ENCODE measurements around the gene ZNF654. TPM values are rescaled to one million over a fixed set of nuclear protein-coding genes. Genes with fewer than 3 reads are reported as not detected.

ZNF654 gene
- polyA plus RNA-seq, 1 of the 3 experiments (the other 2 are of a cell fraction), result 1.6 TPM

DNA sequence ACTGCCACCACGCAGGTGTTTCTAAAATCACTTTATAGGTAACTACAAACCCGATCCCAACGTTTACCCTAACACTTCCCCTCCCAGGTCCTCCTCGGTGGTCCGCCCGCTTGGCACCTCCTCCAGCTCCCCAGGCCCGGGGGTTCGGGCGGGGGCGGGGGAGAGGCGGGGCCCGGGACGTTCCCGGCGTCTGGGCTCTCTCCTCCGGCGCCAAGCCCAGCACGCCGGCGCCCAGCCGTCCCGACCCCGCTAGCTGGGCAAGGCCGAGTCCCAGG, 812 bp upstream of the ZNF654 start:
- Histone ChIP-seq H3K79me2 (ENCODE audit: insufficient read depth) (peaks cover 78% of the 10 kb centered on the region), H3K4me1 (ENCODE audit: control insufficient read depth in 1 of 2, insufficient read depth in 2 of 2, low read depth in 1 of 2, low read length in 1 of 2) (peaks cover 7 to 16% of the 10 kb centered on the region in 2 experiments; a peak in 2 of 4 replicates), H3K36me3 (replicated peaks in 1 of 2; ENCODE audit: control insufficient read depth in 1 of 2, insufficient read depth in 2 of 2, low read length in 1 of 2) (peaks cover 28 to 42% of the 10 kb centered on the region in 2 experiments), H3K4me2 (peak overlapping the region; percentile 66), H4K20me1 (ENCODE audit: insufficient read depth) (peaks cover 32% of the 10 kb centered on the region), H3K4me3 (ENCODE audit: low read depth in 2 of 2, low read length in 1 of 2) (peak overlapping the region; percentile 76 to 95), H3K9ac (peak overlapping the region; percentile 76), H3K27me3 (ENCODE audit: insufficient read depth) (no peaks in the 10 kb centered on the region), H2AFZ (ENCODE audit: low read depth) (peak overlapping the region; percentile 39; the same call in 1 of the 2 replicates), H3K9me3 (no peaks in the 10 kb centered on the region), H3F3A (replicated peaks; ENCODE audit: insufficient read depth) (no peaks in the 10 kb centered on the region), H3K27ac (ENCODE audit: low read depth in 2 of 2, low read length in 1 of 2) (peak overlapping the region; percentile 91 to 98), H3K9me2 (no peaks in the 10 kb centered on the region)
- ChIA-PET CTCF (interaction anchor here (0.9 to 1.2 kb wide), 2 partner anchors 55 to 65 kb away, joined by 5 to 7 read pairs; no protein-coding TSS in a partner anchor), POLR2A (interaction anchor here (1.2 to 1.8 kb wide), 3 partner anchors 55 to 91 kb away, joined by 3 to 17 read pairs (median 3); partner anchors contain the start of gene C3orf38)
- DNase-seq, result no peak
- TF ChIP-seq PBX3 (IDR thresholded peaks at IDR 0.05), result no peak
- peak; percentile 11; the same call in 1 of the 2 replicates for TF ChIP-seq TAF1 (IDR thresholded peaks at IDR 0.05; ENCODE audit: borderline replicate concordance, low read depth, low read length)
- 0 out of 2 replicates have a peak, but pooled peaks have one; percentile 13 for TF ChIP-seq FOXJ3 (CRISPR knock-in tag; IDR thresholded peaks at IDR 0.05)
- WGBS (ENCODE audit: low lambda C conversion rate), result 1% methylated on average over 4 of the region's 24 CpGs

DNA sequence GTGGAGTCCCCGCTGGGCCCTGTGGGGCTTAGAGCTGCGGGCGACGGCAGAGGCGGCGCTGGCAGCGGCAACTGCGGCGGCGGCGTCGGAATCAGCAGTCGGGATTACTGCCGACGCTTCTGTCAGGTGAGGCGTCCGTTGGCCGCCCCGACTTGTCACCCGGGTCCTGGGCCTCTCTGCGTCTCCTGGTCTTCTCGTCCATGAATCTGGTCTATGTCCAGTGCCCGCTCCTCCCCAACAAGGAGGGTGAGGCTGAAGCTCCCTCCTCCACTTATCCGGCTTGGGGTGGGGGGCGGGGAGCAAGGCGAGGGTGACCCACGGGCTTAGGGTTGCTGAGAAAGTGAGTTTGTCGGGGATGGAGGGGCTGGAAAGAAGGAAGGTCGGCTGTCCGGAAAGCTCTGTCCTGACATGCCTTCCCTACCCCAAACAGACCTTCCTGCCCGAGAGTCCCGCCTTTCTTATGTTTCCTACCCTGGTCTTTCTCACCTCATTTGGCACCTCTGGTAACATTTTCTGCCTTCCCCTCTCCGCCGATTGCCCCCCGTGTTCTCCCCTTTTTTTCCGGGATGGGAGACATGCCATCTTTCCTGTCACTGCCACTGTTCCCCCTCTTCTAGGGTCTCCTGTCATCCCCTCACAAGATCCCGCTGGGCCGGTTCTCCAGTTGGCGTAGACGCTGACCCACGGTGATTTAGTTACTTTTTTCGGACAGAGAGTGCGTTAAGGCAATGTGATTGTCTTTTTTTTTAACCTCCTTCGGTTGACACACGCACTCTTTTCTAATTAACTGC, 520 bp downstream of the ZNF654 start:
- Histone ChIP-seq H3K9me3 (no peaks in the 10 kb centered on the region), H3K9ac (peak overlapping the region; percentile 87), H3K4me2 (peak overlapping the region; percentile 87), H3K9me2 (no peaks in the 10 kb centered on the region), H3K4me1 (ENCODE audit: control insufficient read depth in 1 of 2, insufficient read depth in 2 of 2, low read depth in 1 of 2, low read length in 1 of 2) (peaks cover 7 to 16% of the 10 kb centered on the region in 2 experiments; a peak in 2 of 4 replicates), H3K27me3 (ENCODE audit: insufficient read depth) (no peaks in the 10 kb centered on the region), H2AFZ (ENCODE audit: low read depth) (peak overlapping the region; percentile 76), H3K4me3 (ENCODE audit: low read depth in 2 of 2, low read length in 1 of 2) (peak overlapping the region; percentile 93 to 95), H3K36me3 (replicated peaks in 1 of 2; ENCODE audit: control insufficient read depth in 1 of 2, insufficient read depth in 2 of 2, low read length in 1 of 2) (peaks cover 23 to 29% of the 10 kb centered on the region in 2 experiments), H3F3A (replicated peaks; ENCODE audit: insufficient read depth) (no peaks in the 10 kb centered on the region), H3K79me2 (ENCODE audit: insufficient read depth) (peaks cover 91% of the 10 kb centered on the region), H4K20me1 (ENCODE audit: insufficient read depth) (peaks cover 33% of the 10 kb centered on the region), H3K27ac (ENCODE audit: low read depth in 2 of 2, low read length in 1 of 2) (peak overlapping the region; percentile 75 to 91)
- CTCF ChIA-PET, result interaction anchor here (1.3 kb wide), 1 partner anchor 8 kb away, joined by 3 read pairs; no protein-coding TSS in a partner anchor
- WGBS (ENCODE audit: low lambda C conversion rate), result under 1% methylated on average over 39 of the region's 45 CpGs
- no peak for TF ChIP-seq USF1 (IDR thresholded peaks at IDR 0.05; ENCODE audit: borderline replicate concordance, low read depth)
- TF ChIP-seq, protein P1, sequence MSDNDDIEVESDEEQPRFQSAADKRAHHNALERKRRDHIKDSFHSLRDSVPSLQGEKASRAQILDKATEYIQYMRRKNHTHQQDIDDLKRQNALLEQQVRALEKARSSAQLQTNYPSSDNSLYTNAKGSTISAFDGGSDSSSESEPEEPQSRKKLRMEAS (IDR thresholded peaks at IDR 0.05; ENCODE audit: low read depth), result peak; percentile 15; the same call in 1 of the 2 replicates
- peak; percentile 46 for DNase-seq
- POLR2A ChIA-PET, result interaction anchor here (0.7 to 1.8 kb wide), 4 partner anchors 8 to 116 kb away, joined by 3 to 17 read pairs (median 3); partner anchors contain the start of gene C3orf38

- WGBS (ENCODE audit: low lambda C conversion rate), result 43% methylated on average over 1 of the region's 1 CpG
- Histone ChIP-seq H3K9me3 (no peaks in the 10 kb centered on the region), H3K4me2 (peak overlapping the region; percentile 87), H4K20me1 (ENCODE audit: insufficient read depth) (peaks cover 37% of the 10 kb centered on the region), H2AFZ (ENCODE audit: low read depth) (no peak overlapping the region), H3K27me3 (ENCODE audit: insufficient read depth) (no peaks in the 10 kb centered on the region), H3K27ac (ENCODE audit: low read depth in 2 of 2, low read length in 1 of 2) (peak overlapping the region in 1 of 2 experiments; percentile 26; a peak in 2 of 4 replicates), H3K4me1 (ENCODE audit: control insufficient read depth in 1 of 2, insufficient read depth in 2 of 2, low read depth in 1 of 2, low read length in 1 of 2) (peaks cover 5 to 15% of the 10 kb centered on the region in 2 experiments; a peak in 2 of 4 replicates), H3K79me2 (ENCODE audit: insufficient read depth) (peaks cover 90% of the 10 kb centered on the region), H3K9ac (peak overlapping the region; percentile 25; the same call in 1 of the 2 replicates), H3K9me2 (no peaks in the 10 kb centered on the region), H3K36me3 (replicated peaks in 1 of 2; ENCODE audit: control insufficient read depth in 1 of 2, insufficient read depth in 2 of 2, low read length in 1 of 2) (peaks cover 3 to 7% of the 10 kb centered on the region in 2 experiments), H3K4me3 (ENCODE audit: low read depth in 2 of 2, low read length in 1 of 2) (no peak overlapping the region), H3F3A (replicated peaks; ENCODE audit: insufficient read depth) (no peaks in the 10 kb centered on the region)
- ChIA-PET CTCF (no interaction called here), POLR2A (no interaction called here)
- no peak for DNase-seq
- TF ChIP-seq TCF12 (IDR thresholded peaks at IDR 0.05) (peak; percentile 24), PBX3 (IDR thresholded peaks at IDR 0.05) (peak; percentile 13; the same call in 1 of the 2 replicates), REST (IDR thresholded peaks at IDR 0.05; ENCODE audit: low read depth, low read length) (no peak)
- TF ChIP-seq, protein P2, sequence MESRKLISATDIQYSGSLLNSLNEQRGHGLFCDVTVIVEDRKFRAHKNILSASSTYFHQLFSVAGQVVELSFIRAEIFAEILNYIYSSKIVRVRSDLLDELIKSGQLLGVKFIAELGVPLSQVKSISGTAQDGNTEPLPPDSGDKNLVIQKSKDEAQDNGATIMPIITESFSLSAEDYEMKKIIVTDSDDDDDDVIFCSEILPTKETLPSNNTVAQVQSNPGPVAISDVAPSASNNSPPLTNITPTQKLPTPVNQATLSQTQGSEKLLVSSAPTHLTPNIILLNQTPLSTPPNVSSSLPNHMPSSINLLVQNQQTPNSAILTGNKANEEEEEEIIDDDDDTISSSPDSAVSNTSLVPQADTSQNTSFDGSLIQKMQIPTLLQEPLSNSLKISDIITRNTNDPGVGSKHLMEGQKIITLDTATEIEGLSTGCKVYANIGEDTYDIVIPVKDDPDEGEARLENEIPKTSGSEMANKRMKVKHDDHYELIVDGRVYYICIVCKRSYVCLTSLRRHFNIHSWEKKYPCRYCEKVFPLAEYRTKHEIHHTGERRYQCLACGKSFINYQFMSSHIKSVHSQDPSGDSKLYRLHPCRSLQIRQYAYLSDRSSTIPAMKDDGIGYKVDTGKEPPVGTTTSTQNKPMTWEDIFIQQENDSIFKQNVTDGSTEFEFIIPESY (IDR thresholded peaks at IDR 0.05; ENCODE audit: borderline replicate concordance, low read depth), result no peak
These were observed 2.7 kb downstream of the ZNF654 start for GRCh38 chr3:88061746-88062145.

Measured in SK-N-SH (cell line).